GM21423 (cell line): ENCODE results near the gene PKD2.

Experiments
- ATAC-seq: cut with Tn5 transposase; IDR thresholded peaks from one replicate; pipeline ENCODE4 v1.9.1; 2021; ENCODE audit warnings: mild to moderate bottlenecking, moderate library complexity; ENCODE audit not compliant: unreplicated experiment

Gene PKD2

GRCh38 chr4:88007304-88008121 lies at the start of gene PKD2:
Gene PKD2, plus strand, starts transcription at chr4:88007635. Its CDS starts 99 bp downstream, at chr4:88007734.
- ATAC-seq, result peak; percentile 85

- no peak for ATAC-seq
Measured at GRCh38 chr4:87961993-87962392, 45.4 kb upstream of the PKD2 start.

GRCh38 chr4:87962398-87963146 lies 44.9 kb upstream of the PKD2 start:
- no peak for ATAC-seq

GRCh38 chr4:87965501-87965975 lies 41.9 kb upstream of the PKD2 start:
- ATAC-seq, result no peak

- ATAC-seq, result no peak
Measured at GRCh38 chr4:87966095-87966496, 41.3 kb upstream of the PKD2 start.

- no peak for ATAC-seq
Measured at GRCh38 chr4:87967193-87967592, 40.2 kb upstream of the PKD2 start.

GRCh38 chr4:87970121-87970520 lies 37.3 kb upstream of the PKD2 start:
- ATAC-seq, result no peak

- ATAC-seq, result no peak
Measured at GRCh38 chr4:87971866-87972265, 35.6 kb upstream of the PKD2 start.

- peak; percentile 58 for ATAC-seq
Measured at GRCh38 chr4:87973283-87974169, 33.9 kb upstream of the PKD2 start.

- peak; percentile 27 for ATAC-seq
Measured at GRCh38 chr4:87974856-87975462, 32.5 kb upstream of the PKD2 start.

GRCh38 chr4:87975466-87975865 lies 32.0 kb upstream of the PKD2 start, which contains the start of gene SPP1:
Gene SPP1, plus strand, starts transcription at chr4:87975714. Its CDS starts 1,182 bp downstream, at chr4:87976896.
- peak; percentile 90 for ATAC-seq

- no peak for ATAC-seq
Measured at GRCh38 chr4:87977521-87978278, 29.7 kb upstream of the PKD2 start.

- ATAC-seq, result no peak
Measured at GRCh38 chr4:87978681-87979080, 28.8 kb upstream of the PKD2 start.

- ATAC-seq, result no peak
Measured at GRCh38 chr4:87979810-87980209, 27.6 kb upstream of the PKD2 start.

GRCh38 chr4:87981486-87981885 lies 25.9 kb upstream of the PKD2 start:
- ATAC-seq, result no peak

GRCh38 chr4:87982036-87982435 lies 25.4 kb upstream of the PKD2 start:
- peak; percentile 48 for ATAC-seq

- ATAC-seq, result no peak
Measured at GRCh38 chr4:87982446-87983010, 24.9 kb upstream of the PKD2 start.

GRCh38 chr4:87983996-87984395 lies 23.4 kb upstream of the PKD2 start:
- ATAC-seq, result no peak

- peak; percentile 87 for ATAC-seq
Measured at GRCh38 chr4:87985097-87985886, 22.1 kb upstream of the PKD2 start.
